ENCODE results near the gene HTATIP2.
A peak's percentile ranks its signal among the peaks of the same experiment; 100 is the strongest.
"Not testable (repeated sequence)": the region's sequence is repeated elsewhere in the genome, so short reads cannot be mapped to it uniquely, and the experiment has no call there.

Gene HTATIP2

DNA sequence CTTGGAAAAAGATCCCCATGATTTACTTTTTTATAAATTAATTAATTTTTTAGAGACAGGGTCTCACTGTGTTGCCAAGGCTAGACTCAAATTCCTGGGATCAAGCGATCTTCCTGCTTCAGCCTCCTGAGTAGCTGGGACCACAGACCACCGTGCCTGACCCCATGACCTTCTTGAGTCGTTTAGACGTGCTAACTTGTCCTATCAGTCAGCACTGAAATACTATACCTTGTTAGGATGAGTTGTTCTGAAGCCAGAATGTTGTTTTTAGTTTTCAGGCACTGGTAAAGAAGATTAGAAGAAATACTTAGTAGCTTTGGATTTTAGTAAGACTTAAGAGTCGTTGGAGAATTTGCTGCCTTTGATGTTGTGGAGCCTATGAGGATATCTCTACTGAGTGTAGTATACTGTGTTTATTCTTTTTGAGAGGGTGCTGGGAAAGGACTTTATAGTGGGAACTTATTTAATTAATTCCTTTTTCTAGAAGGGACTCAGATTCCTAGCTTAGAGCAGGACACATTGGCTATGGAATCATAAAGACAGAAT is 8.6 kb downstream of the HTATIP2 start:
- no peak for DNase-seq

DNA sequence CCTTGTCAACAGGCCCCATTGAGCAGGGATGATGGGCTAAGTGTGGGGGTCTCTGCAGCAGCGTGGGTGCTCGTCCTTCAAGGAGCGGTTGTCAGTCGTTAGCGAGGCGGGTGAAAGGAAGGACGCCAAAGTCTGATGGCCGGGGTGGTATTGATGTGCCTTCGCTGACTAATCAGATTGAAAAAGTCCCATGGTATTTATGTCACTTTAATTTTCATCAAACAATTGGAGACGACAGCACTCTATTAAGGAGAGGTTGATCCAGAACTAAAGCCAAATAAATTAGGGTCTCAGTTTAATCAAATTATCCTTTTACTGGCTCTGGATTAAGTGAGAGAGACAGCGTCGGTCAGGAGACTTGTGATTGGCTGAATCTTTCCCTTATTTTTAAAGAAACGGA is 9.6 kb downstream of the HTATIP2 start:
- DNase-seq = no peak

DNA sequence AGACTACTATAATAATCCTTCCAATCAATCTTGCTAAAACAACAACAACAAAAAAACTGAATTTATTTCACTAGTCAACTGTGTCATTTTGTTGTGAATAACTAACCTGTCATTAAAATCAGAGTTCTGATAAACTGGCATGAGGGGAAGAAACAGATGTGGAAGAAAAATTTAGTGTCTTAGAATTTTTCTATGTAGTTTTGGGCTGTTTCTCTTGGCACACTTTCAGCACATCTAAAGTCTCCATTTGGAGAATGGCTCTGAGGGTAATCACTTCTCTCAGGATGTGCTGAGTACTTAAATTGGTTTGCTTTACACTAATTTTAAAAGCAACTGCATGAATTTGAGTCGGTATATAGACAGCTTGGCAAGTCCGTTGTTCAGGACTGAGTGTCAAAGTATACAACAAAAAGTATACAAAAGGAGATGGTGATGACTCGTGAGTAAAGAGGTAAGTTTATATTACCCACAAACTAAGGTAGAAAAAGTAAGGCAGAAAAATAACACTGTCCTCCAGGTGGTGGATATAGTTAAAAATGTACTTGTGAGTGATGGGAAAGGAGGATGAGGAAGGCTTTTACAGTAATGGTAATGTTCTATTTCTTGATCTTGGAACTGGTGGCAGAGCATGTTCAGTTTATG is 10.2 kb downstream of the HTATIP2 start:
- no peak for DNase-seq

DNA sequence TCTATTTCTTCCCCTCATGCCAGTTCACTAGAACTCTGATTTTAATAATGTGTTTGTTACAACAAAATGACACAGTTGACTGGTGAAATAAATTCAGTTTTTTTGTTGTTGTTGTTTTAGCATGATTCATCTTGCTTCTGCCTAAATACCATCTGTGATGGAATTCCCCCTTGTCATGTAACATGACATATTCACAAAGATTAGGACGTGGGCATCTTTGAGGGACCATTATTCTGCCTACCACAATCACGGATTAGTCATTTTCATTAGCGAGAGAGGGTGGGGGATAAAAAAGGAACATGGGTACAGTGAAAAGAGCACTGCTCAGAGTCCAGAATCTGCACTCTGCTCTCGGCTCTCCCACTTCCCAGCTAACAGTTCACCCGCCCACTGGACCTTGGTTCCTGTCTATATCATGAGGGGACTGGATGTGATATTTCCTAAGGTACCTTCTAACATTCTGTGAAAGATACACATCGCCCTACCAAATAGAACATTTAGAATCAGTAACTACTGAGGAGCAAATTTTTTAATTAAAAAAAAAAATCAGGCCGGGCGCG is 11.3 kb downstream of the HTATIP2 start:
- no peak for DNase-seq

DNA sequence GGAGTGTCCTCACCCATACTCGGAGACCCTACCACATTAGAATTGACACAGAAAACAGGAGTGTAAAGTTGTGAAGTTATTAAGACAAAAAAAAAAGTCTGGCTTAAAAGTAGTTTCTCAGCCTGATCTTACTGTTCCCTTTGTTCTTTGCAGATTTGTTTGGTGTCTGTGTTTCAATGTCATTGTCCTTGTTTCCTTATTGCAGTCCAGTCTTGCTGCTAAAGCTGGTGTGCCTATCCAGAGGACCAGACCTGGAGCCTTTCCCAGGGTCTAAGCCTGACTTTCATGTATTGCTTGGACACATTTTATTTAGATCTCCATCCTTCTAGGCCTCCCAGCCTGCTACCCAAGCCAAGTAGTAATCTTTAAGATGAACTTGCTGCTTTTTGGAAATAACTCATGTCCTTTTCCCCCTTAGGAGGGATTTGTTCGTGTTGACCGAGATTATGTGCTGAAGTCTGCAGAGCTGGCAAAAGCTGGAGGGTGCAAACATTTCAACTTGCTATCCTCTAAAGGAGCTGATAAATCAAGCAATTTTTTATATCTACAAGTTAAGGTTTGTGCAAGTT is 12.7 kb downstream of the HTATIP2 start:
- DNase-seq = no peak

DNA sequence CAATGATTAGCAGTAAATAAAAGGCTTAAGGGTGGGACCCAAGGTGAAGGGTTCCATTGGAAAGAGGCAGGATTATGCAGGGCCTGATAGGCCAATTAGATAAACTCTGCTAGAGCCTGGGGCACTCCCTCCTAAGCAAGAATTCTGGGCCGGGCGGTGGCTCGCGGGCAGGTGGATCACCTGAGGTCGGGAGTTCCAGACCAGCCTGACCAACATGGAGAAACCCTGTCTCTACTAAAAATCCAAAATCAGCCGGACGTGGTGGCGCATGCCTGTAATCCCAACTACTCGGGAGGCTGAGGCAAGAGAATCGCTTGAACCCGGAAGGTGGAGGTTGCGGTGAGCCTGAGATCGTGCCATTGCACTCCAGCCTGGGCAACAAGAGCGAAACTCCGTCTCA is 22.5 kb downstream of the HTATIP2 start:
- DNase-seq = not testable (repeated sequence)

DNA sequence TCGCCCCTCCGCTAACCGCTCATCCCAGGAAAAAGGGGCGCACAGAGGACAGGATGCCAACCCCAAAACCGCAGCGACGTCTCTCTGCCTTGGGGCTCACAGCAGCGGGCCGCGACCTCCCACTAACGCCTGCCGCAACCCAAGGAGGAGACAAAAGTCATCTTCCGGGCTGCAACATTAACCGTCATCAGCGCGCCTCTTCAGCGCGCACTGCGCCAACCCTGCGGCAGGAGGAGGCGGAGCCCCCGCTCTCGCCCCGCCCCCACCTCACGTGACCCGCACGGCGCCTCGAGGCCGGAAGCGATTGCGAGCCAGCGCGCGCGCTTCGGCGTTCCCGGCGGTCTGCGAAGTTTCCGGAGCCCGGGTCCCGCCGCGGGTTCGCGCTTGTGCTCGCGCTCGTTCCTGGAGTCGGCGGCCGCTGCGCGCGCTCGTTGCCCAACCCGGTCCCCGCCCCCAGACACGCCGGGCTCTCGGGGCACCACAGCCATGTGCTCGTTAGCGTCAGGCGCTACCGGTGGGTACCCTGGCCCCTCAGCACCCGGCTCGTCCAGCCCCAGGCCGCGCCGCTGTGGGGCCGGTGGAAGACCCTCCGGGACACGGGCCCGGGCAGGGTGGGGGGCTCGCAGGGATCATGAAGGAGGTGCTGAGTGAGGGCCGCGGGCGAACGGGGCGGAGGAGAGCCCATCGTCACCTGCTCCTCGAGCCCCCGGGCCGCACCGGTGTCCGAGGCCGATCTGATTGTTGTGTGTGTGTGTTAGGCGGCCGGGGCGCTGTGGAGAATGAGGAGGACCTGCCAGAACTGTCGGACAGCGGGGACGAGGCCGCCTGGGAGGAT is 24.0 kb downstream of the HTATIP2 start, which contains the start of gene PRMT3:
PRMT3 (plus strand) TSS at position 456 of the 835 bp plus-strand sequence; CDS start at position 487, 31 bp downstream.
- DNase-seq = peak; percentile 94

DNA sequence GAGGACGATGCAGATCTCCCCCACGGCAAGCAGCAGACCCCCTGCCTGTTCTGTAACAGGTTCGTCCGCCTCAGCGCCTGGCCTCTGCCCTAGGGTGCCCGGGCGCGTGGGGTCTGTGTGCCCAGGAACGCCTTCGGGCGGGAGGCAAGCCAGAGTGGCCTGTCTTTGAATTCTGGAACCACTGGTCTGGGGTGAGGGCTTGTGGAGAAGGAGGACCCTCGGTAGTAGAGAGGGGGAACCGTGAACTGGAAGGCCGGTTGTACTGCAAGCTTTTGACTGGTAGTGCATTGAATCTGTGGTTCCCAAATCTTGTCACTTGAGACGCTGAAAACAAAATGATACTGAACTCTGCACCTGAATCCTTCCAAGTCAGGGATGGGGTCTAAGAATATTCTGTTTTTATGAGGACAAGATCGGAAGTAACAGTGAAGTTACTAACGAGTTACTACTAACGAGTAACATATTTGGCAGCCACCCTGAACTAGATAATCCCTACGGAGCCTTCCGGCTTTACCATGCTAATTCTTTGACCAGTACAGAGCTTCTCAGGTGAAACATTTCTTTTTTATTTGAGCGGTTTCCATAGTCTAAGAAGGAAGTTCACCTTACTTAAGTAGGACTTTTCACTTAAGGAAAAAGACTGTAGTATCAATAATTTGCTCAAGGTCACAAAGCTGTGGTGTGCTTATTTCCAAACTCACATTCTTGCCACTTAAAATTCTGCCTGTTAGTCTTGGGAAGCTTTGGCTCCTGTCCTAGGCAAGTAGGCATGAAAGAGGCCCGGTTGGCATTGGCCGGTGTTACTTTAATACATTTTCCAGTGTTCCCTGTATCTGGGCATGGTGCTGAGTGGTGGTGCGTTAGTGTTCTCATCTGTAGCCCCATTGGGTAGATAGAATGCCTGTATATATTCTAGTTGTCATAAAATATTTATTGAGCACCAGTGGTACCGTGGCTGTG is 24.9 kb downstream of the HTATIP2 start:
- DNase-seq = peak; percentile 56

DNA sequence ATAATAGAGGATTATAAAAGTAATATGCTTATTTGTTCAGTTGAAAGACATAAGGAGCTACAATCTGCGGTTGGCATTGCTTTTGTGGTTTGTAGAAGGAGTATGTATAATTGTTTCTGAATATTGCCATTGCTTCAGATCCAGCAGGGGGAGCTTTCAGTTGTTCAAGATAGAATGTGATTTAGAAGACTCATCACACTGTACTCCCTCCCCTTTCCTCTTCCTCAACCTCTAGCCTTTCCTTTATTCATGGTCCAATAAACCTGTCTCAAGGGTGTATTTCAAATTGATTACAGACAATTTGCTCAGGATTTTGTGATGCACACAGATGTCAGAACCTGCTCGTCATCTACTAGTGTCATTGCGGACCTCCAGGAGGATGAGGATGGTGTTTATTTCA is 33.8 kb downstream of the HTATIP2 start:
- peak; percentile 73 for DNase-seq

DNA sequence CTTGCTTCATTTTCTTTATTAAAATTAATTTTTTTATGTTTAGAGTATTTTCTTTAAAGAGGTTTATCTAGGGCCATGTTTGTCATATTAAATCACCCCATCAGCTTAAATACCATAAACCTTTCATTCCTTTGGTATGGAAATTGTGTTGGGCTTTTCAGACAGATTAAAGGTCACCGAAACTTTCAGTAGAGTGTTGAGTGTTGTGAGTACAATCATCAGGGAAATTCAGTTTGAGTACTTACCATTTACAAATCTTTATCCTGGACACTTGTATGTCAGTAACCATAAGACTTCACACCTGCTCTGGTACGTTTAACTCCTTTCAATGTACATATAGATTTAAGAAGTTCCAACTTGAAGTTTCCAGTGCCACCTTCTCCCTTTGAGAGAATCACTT is 36.0 kb downstream of the HTATIP2 start:
- DNase-seq = no peak

DNA sequence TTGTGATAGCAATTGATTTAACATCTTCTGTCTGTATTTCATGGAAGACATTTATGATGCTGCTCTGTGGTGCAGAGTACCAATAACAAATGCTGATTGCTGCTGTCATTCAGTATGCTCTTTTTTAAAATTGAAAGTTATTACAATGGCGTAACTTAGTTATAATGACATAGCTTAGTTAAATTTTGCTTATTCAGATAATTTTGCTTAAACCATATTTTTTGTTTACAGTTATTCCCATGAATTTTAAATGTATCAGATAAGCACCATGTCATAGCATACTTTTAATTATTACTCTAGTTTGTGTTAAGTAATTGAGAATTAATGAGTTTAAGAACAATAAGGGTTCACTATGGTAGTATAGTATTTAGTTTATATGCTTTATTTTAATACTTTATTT is 39.5 kb downstream of the HTATIP2 start:
- DNase-seq = no peak

DNA sequence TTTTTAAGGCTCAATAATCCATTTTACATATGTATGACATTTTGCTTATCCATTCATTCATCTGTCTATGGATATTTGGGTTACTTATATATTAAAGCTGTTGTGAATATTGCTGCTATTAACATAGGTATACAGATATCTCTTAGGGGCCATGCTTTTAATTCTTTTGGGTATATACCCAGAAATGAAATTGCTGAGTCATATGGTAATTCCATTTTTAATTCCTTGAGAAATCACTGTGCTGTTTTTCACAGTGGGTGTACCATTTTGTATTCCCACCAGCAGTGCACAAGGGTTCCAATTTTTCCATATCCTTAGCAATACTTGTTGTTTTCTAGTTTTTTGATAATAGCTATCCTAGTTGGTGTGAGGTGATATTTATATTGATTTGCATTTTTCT is 43.0 kb downstream of the HTATIP2 start:
- DNase-seq = no peak

DNA sequence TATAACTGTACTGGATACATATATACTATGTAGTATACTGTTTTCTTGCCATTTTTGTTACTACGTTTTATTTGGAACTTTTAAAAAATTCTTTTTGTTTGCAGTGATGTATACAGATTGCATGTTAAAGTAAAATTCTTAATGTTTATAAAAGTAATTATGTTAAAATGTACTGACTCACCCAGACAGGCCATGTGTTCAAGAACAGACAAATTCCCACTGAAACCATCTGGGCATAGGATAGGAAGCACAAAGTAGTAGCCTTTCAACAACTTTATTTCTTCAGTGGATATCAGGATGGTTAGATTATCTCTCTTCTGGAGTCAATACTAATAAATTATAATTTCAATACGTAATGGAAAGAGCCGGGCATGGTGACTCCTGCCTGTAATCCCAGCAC is 43.8 kb downstream of the HTATIP2 start:
- DNase-seq = no peak

DNA sequence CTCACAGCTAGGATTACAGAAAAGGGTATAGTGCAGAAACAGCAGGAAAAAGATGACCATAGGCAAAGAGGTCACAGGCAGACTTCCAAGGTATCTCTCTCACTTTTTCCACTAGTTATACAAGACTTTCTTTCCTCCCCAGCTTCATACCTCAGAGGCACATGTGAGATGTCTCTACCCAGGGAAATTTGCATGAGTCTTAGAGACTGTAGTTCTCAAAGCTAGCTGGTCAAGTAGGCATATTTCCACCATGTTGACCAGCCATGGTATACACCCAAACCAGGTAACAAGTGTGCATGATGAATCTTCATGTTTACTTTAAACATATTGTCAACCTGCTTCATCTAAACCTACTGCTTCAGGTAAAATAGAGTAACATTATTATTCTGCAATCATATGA is 51.9 kb downstream of the HTATIP2 start:
- DNase-seq = no peak

DNA sequence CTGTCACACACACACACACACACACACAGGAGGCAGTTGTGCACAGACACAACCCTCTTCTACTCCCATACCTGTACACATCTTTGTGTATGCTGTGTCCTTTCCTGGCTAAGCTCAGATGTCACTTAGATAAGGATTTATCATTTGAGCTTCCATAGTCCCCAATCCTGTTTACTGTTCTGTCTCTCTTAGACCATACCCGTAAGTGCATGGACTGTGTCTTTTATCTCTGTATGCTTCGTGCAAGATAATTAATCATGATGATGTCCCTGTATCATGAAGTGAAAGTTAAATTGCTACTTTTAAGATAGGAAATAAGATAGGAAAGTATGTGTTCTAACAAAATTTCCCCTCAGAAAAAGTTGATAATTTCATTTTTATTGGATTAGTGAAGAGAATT is 54.3 kb downstream of the HTATIP2 start:
- DNase-seq = no peak

DNA sequence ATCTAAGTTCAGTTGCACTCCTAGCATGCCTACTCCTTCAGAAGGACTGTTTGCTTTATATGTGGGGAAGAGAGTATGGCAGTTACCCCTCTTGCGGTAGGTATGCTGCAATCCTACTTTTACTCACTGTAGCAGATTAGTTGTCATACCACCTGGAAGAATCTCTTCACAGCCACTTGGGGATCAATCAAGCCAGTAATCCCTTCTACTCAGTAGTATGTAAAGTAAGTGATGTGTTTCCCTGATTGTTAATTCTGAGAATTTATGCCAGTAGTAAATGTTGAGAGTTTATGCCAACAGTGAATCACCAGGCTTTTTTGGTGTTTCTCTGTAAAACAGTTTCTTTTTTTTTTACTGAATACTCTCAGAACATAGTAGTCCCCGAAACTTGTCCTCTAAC is 58.4 kb downstream of the HTATIP2 start:
- no peak for DNase-seq

DNA sequence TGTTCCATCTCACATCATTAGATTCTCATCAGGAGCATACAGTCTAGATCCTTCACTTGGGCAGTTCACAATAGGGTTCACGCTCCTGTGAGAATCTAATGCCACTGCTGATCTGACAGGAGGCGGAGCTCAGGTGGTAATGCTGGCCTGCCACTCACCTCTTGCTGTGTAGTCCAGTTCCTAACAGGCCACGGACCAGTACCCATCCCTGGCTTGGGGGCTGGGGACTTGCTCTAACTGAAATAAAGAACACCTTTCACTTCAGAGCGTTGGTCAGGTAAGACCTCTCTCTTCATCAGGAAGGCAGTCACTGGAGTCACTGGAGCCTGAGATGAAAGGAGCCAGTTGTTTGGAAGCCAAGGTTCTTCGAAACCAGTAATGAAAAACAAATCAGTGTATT is 65.7 kb downstream of the HTATIP2 start:
- no peak for DNase-seq
